WTC11 (cell line): ENCODE data around the gene ZNF429. TPM values are rescaled to one million over a fixed set of nuclear protein-coding genes. Genes with fewer than 3 reads are reported as not detected.
"Not testable (repeated sequence)": the region's sequence is repeated elsewhere in the genome, so short reads cannot be mapped to it uniquely, and the experiment has no call there.

Experiments
- ATAC-seq: fragments of 200-7000 bp; cut with Tn5 transposase; 2 replicates; pipeline ENCODE4 v1.10.0; 2021; ENCODE audit warnings: mild to moderate bottlenecking, moderate library complexity
- CTCF ChIA-PET: fragments of 300-600 bp; sonication (Branson Sonifier 250); formaldehyde crosslinking; loops from one replicate; lab custom pipeline; 2021; ENCODE audit warnings: antibody characterized with exemption; lab: Charles Lee
- POLR2A ChIA-PET: fragments of 350-600 bp; sonication (Branson Sonifier 250); formaldehyde crosslinking; loops from one replicate; lab custom pipeline; 2021; ENCODE audit warnings: antibody characterized with exemption; lab: Charles Lee
- DNase-seq: peaks from one replicate; pipeline ENCODE4 v3.0.0; 2021; ENCODE audit warnings: low spot score
- H3K27ac Mint-ChIP-seq: 2 replicates; pipeline ENCODE4 v1.8.0; 2021; ENCODE audit warnings: mixed read lengths
- H3K27me3 Mint-ChIP-seq: 2 replicates; pipeline ENCODE4 v1.8.0; 2021; ENCODE audit warnings: low read depth, mild to moderate bottlenecking, moderate library complexity, mixed read lengths
- H3K36me3 Mint-ChIP-seq: 2 replicates; pipeline ENCODE4 v1.8.0; 2021; ENCODE audit warnings: mixed read lengths
- H3K4me1 Mint-ChIP-seq: 2 replicates; pipeline ENCODE4 v1.8.0; 2022; ENCODE audit warnings: mixed read lengths
- H3K4me3 Mint-ChIP-seq: 2 replicates; pipeline ENCODE4 v1.8.0; 2021; ENCODE audit warnings: mild to moderate bottlenecking, moderate library complexity, mixed read lengths
- H3K9me3 Mint-ChIP-seq: 2 replicates; pipeline ENCODE4 v1.8.0; 2021; ENCODE audit warnings: mixed read lengths
- AFF4 ChIP-seq: sonication (generic); formaldehyde crosslinking; IDR thresholded peaks from 2 replicates; pipeline ENCODE4 v1.8.1; 2023; ENCODE audit warnings: mild to moderate bottlenecking, missing genetic modification reagents, borderline replicate concordance
- ARID4B ChIP-seq: sonication (generic); formaldehyde crosslinking; IDR thresholded peaks from 2 replicates; pipeline ENCODE4 v1.8.0; 2023; ENCODE audit warnings: missing genetic modification reagents, mild to moderate bottlenecking, borderline replicate concordance
- ETV6 ChIP-seq: sonication (generic); formaldehyde crosslinking; IDR thresholded peaks from 2 replicates; pipeline ENCODE4 v1.8.1; 2022; ENCODE audit warnings: mild to moderate bottlenecking, missing genetic modification reagents
- HMGA2 ChIP-seq: fragments of 250-450 bp; sonication (Bioruptor Pico); IDR thresholded peaks from 2 replicates; pipeline ENCODE4 v1.4.0; 2021; ENCODE audit warnings: mild to moderate bottlenecking, moderate library complexity
- IRF2 ChIP-seq: sonication (generic); formaldehyde crosslinking; IDR thresholded peaks from 2 replicates; pipeline ENCODE4 v1.8.0; 2022; ENCODE audit warnings: low read depth, missing genetic modification reagents, borderline replicate concordance
- JAZF1 ChIP-seq: fragments of 250-450 bp; sonication (Bioruptor Pico); IDR thresholded peaks from 2 replicates; pipeline ENCODE4 v1.9.0; 2021; ENCODE audit warnings: moderate library complexity, mild to moderate bottlenecking, inconsistent platforms
- JUN ChIP-seq: sonication (generic); formaldehyde crosslinking; IDR thresholded peaks from 2 replicates; pipeline ENCODE4 v1.8.0; 2023; ENCODE audit warnings: mild to moderate bottlenecking, missing genetic modification reagents
- MXD4 ChIP-seq: fragments of 250-450 bp; sonication (Bioruptor Pico); IDR thresholded peaks from 2 replicates; pipeline ENCODE4 v1.8.0; 2021; ENCODE audit warnings: mild to moderate bottlenecking, moderate library complexity, borderline replicate concordance
- NFYB ChIP-seq: sonication (generic); formaldehyde crosslinking; conservative IDR thresholded peaks from 2 replicates; pipeline ENCODE4 v1.8.0; 2022; ENCODE audit warnings: low read depth, missing genetic modification reagents
- NR1H2 ChIP-seq: sonication (generic); formaldehyde crosslinking; IDR thresholded peaks from 2 replicates; pipeline ENCODE4 v1.9.0; 2021; ENCODE audit warnings: mild to moderate bottlenecking, moderate library complexity, missing genetic modification reagents
- SOX15 ChIP-seq: fragments of 250-450 bp; sonication (Bioruptor Pico); IDR thresholded peaks from 2 replicates; pipeline ENCODE4 v1.9.0; 2021; ENCODE audit warnings: mild to moderate bottlenecking
- TEAD1 ChIP-seq: sonication (generic); formaldehyde crosslinking; IDR thresholded peaks from 2 replicates; pipeline ENCODE4 v1.8.0; 2022; ENCODE audit warnings: mild to moderate bottlenecking, missing genetic modification reagents
- ZNF138 ChIP-seq: sonication (generic); formaldehyde crosslinking; conservative IDR thresholded peaks from 2 replicates; pipeline ENCODE4 v1.8.1; 2022; ENCODE audit warnings: mild to moderate bottlenecking, moderate library complexity, missing genetic modification reagents
- ZNF317 ChIP-seq: sonication (generic); formaldehyde crosslinking; IDR thresholded peaks from 2 replicates; pipeline ENCODE4 v1.8.1; 2023; ENCODE audit warnings: low read depth, mild to moderate bottlenecking, moderate library complexity, missing genetic modification reagents, borderline replicate concordance
- total RNA-seq: library from RNA; stranded (reverse); gene quantifications from 3 replicates; pipeline ENCODE4 v1.2.3, GENCODE V29; 2021

Gene ZNF429
- total RNA-seq, 1 experiment from 2014 or later, result 9.2 TPM

GRCh38 chr19:21564406-21564805 lies 59.0 kb downstream of the ZNF429 start:
- H3K4me1 Mint-ChIP-seq, result no peaks in the 10 kb centered on the region
- ChIA-PET POLR2A (no interaction called here), CTCF (no interaction called here)
- H3K9me3 Mint-ChIP-seq, result peaks cover 68% of the 10 kb centered on the region
- no peak overlapping the region for H3K27ac Mint-ChIP-seq
- TF ChIP-seq MXD4 (CRISPR knock-in tag), result no peak
- no peak for TF ChIP-seq ZNF138
- TF ChIP-seq JUN, result no peak
- no peak for TF ChIP-seq TEAD1
- no peak for TF ChIP-seq ETV6 (CRISPR knock-in tag)
- no peak for TF ChIP-seq HMGA2 (CRISPR knock-in tag)
- no peak overlapping the region for H3K4me3 Mint-ChIP-seq
- H3K27me3 Mint-ChIP-seq, result peaks cover 20% of the 10 kb centered on the region
- DNase-seq (no peak), ATAC-seq (no peak)
- H3K36me3 Mint-ChIP-seq, result peaks cover 55% of the 10 kb centered on the region

- Mint-ChIP-seq H3K4me3 (no peak overlapping the region), H3K27me3 (peaks cover 20% of the 10 kb centered on the region), H3K36me3 (peaks cover 62% of the 10 kb centered on the region), H3K27ac (no peak overlapping the region), H3K4me1 (no peaks in the 10 kb centered on the region)
- CTCF ChIA-PET, result no interaction called here
- TF ChIP-seq SOX15 (no peak), JAZF1 (CRISPR knock-in tag) (no peak), IRF2 (CRISPR knock-in tag) (no peak), ZNF317 (CRISPR knock-in tag) (no peak), NFYB (CRISPR knock-in tag) (no peak)
- TF ChIP-seq, all 79 proteins: peak for 0
- POLR2A ChIA-PET, result no interaction called here
- DNase-seq (no peak), ATAC-seq (no peak)
- H3K9me3 Mint-ChIP-seq, result peaks cover 73% of the 10 kb centered on the region
Observed at GRCh38 chr19:21566073-21566472, 60.7 kb downstream of the ZNF429 start.

- H3K27me3 Mint-ChIP-seq, result peaks cover 27% of the 10 kb centered on the region
- peaks cover 81% of the 10 kb centered on the region for H3K9me3 Mint-ChIP-seq
- H3K4me3 Mint-ChIP-seq, ATAC-seq, H3K27ac Mint-ChIP-seq, DNase-seq, POLR2A ChIA-PET, H3K4me1 Mint-ChIP-seq, CTCF ChIA-PET: not testable (repeated sequence)
- peaks cover 70% of the 10 kb centered on the region for H3K36me3 Mint-ChIP-seq
Observed at GRCh38 chr19:21567806-21568205, 62.4 kb downstream of the ZNF429 start.

GRCh38 chr19:21568816-21569493 lies 63.6 kb downstream of the ZNF429 start:
- Mint-ChIP-seq H3K4me3 (no peak overlapping the region), H3K36me3 (peaks cover 63% of the 10 kb centered on the region), H3K27ac (no peak overlapping the region), H3K9me3 (peaks cover 75% of the 10 kb centered on the region), H3K27me3 (peaks cover 24% of the 10 kb centered on the region), H3K4me1 (no peaks in the 10 kb centered on the region)
- no peak for TF ChIP-seq MXD4 (CRISPR knock-in tag)
- TF ChIP-seq NR1H2 (CRISPR knock-in tag), result no peak
- no peak for TF ChIP-seq AFF4 (CRISPR knock-in tag)
- TF ChIP-seq ARID4B, result no peak
- POLR2A ChIA-PET, result no interaction called here
- CTCF ChIA-PET, result no interaction called here
- no peak for DNase-seq
- ATAC-seq, result no peak; the same call in 1 of the 2 replicates
